WTC11 (cell line): ENCODE results near the gene SIRPD.

Experiments
- FOXJ3 ChIP-seq: sonication (generic); formaldehyde crosslinking; IDR thresholded peaks from 2 replicates; pipeline ENCODE4 v1.9.0; 2021; ENCODE audit warnings: missing genetic modification reagents, mild to moderate bottlenecking, borderline replicate concordance
- SP1 ChIP-seq: sonication (generic); formaldehyde crosslinking; conservative IDR thresholded peaks from 2 replicates; pipeline ENCODE4 v1.8.1; 2022; ENCODE audit warnings: missing genetic modification reagents
- TF ChIP-seq, protein P1 (sequence below): fragments of 200-600 bp; IDR thresholded peaks from 2 replicates; pipeline ENCODE4 v1.8.0; 2022; ENCODE audit warnings: antibody characterized with exemption

DNA sequence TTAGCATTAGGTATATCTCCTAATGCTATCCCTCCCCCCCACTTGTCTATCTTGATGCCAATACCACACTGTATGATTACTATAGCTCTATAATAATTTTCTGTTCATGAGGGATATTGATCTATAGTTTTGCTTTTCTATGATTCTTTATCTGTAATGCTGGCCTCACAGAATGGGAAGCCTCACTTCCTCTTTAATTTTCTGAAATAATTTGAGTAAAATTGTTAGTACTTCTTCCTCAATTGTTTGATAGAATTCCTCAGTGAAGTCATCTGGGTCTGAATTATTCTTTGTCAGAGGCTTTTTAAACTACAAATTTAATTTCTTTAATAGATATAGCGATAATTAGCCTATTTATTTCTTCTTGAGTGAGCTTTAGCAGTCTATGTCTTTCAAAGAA, 31.2 kb downstream of the SIRPD start:
- TF ChIP-seq, protein P1, sequence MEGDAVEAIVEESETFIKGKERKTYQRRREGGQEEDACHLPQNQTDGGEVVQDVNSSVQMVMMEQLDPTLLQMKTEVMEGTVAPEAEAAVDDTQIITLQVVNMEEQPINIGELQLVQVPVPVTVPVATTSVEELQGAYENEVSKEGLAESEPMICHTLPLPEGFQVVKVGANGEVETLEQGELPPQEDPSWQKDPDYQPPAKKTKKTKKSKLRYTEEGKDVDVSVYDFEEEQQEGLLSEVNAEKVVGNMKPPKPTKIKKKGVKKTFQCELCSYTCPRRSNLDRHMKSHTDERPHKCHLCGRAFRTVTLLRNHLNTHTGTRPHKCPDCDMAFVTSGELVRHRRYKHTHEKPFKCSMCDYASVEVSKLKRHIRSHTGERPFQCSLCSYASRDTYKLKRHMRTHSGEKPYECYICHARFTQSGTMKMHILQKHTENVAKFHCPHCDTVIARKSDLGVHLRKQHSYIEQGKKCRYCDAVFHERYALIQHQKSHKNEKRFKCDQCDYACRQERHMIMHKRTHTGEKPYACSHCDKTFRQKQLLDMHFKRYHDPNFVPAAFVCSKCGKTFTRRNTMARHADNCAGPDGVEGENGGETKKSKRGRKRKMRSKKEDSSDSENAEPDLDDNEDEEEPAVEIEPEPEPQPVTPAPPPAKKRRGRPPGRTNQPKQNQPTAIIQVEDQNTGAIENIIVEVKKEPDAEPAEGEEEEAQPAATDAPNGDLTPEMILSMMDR = no peak
- TF ChIP-seq SP1 (CRISPR knock-in tag) (no peak), FOXJ3 (CRISPR knock-in tag) (no peak)
